ENCODE data around the gene COL5A1. TPM values are rescaled to one million over a fixed set of nuclear protein-coding genes. Genes with fewer than 3 reads are reported as not detected.
A peak's percentile ranks its signal among the peaks of the same experiment; 100 is the strongest.

Gene COL5A1
- total RNA-seq, 1 experiment from 2014 or later, result 10.1 TPM

DNA sequence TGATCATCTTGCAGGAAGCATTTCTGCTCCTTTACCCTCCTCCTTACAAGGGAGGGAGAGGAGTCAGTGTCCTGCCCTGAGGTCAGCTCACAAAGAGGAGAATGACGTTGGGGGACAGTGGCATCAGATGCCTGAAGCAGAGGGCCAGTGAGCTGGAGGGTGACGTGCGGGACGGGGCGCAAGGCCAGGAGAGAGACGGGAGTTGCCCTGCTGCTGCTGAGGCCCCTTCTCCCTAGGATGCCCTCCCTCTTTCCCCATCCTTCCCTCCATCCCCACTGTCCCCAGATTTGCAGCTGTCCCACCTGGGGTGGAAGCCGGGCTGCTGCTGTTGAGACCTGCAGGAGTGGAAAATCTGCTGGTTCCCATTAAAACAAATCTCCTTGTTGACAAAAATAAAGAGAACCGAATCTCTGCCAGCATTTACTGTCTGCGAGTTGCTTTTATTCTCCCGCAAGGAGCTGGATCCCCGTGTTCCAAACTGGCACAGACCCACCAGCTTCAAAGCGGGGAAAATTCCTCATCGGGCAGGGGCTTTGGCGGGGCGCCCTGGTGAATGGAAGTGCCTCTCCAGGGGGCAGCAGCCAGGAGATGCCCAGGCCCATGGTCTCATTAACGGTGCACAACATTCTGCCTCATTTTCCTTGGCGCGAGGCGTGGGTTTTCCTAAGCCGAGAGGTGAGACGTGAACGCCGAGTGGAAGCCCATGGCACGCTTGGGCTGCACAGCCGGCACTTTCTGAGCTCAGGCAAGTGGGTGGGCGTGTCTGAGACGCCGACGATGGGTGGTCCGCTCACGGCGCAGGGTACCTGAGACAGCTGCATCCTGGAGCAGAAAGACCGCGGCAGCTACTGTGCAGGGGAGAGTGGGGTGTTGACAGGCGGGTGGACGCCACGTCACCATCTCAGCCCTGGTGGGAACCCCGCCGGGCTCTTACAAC is 13.9 kb upstream of the COL5A1 start:
- Histone ChIP-seq H3K36me3 (replicated peaks; ENCODE audit: control insufficient read depth, insufficient read depth, low read length) (no peaks in the 10 kb centered on the region), H3K27me3 (ENCODE audit: control insufficient read depth, insufficient read depth, low read length) (no peaks in the 10 kb centered on the region), H3K4me3 (ENCODE audit: insufficient read depth, low read depth, low read length) (no peak overlapping the region)
- DNase-seq, result peak; percentile 57

DNA sequence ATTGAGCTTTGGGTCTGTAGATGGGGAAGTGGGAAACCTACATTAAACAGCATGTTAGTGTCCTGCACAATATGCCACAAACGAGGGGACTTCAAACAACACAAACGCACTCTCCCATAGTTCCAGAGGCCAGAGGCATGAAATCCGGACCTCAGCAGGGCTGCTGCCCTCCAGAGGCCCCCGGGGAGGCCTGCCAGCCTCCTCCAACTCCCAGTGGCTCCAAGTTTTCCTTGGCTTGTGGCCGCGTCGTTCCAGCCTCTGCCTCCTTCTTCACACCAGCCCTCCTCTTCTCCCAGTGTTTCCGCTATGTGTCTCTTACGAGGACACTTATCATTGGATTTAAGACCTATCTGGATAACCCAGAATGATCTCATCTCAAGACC is 13.3 kb upstream of the COL5A1 start:
- H3K36me3 ChIP-seq (replicated peaks; ENCODE audit: control insufficient read depth, insufficient read depth, low read length), result no peaks in the 10 kb centered on the region
- H3K27me3 ChIP-seq (ENCODE audit: control insufficient read depth, insufficient read depth, low read length), result no peaks in the 10 kb centered on the region
- H3K4me3 ChIP-seq (ENCODE audit: insufficient read depth, low read depth, low read length), result no peak overlapping the region
- DNase-seq, result no peak

GRCh38 chr9:134629061-134629585 is 12.5 kb upstream of the COL5A1 start:
- Histone ChIP-seq H3K36me3 (replicated peaks; ENCODE audit: control insufficient read depth, insufficient read depth, low read length) (no peaks in the 10 kb centered on the region), H3K27me3 (ENCODE audit: control insufficient read depth, insufficient read depth, low read length) (no peaks in the 10 kb centered on the region), H3K4me3 (ENCODE audit: insufficient read depth, low read depth, low read length) (no peak overlapping the region)
- peak; percentile 41 for DNase-seq

DNA sequence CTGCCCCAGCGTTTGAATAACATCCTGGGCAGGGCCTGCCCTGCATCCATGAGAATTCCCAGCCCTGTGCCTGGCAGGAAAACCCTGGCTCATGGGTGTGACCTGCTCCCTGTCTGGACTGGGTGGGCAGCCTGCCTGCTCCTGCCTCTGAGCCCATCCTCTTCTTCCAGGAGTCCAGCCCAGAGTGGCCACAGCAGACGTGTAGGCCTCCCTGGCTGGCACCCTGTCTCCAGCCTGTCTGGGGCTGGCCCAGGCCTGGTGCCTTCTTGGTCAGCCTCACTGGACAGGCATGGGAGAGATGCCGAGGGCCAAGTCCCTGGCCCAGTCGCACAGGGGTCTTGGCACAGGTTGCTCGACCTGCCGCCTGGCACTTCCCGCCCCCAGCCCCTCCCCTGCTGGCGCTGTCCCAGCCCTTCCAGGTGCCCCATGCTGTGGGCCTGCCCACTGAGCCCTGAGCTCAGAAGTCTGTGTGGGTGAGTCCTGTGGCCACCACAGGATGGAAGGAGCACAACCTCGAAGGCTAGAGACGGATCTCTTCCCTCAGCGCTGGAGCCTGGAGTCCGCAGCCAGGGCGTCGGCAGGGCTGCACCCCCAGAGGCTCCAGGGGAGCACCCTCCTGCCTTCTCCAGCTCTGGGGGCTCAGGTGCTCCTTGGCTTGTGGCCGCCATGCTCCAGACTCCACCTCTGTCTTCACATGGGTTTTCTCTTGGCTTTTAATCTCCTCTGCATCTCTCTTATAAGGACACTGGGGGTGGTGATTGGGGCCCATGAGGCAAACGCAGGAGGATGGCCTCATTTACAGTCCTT is 11.8 kb upstream of the COL5A1 start:
- H3K4me3 ChIP-seq (ENCODE audit: insufficient read depth, low read depth, low read length), result no peak overlapping the region
- no peaks in the 10 kb centered on the region for H3K27me3 ChIP-seq (ENCODE audit: control insufficient read depth, insufficient read depth, low read length)
- peak; percentile 43 for DNase-seq
- no peaks in the 10 kb centered on the region for H3K36me3 ChIP-seq (replicated peaks; ENCODE audit: control insufficient read depth, insufficient read depth, low read length)

DNA sequence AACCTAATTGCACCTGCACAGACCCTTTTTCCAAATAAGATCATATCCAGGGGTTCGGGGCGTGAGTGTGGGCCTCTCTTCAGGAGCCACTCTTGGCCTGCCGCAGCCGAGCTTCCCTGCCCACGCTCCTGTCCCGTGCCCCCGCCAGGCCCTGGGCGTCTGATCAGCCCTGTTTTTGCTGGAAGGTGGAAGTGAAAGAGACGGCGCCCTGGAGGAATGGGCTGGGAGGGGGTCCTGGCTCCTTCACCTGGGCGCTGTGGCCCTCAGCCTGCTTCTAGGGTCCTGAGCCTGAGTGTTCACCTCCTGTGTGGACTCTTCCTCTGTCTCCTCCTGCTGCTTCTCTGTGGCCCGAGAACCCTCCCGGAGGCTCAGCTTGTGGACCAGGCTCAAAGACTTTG is 11.2 kb upstream of the COL5A1 start:
- Histone ChIP-seq H3K36me3 (replicated peaks; ENCODE audit: control insufficient read depth, insufficient read depth, low read length) (no peaks in the 10 kb centered on the region), H3K27me3 (ENCODE audit: control insufficient read depth, insufficient read depth, low read length) (no peaks in the 10 kb centered on the region), H3K4me3 (ENCODE audit: insufficient read depth, low read depth, low read length) (no peak overlapping the region)
- peak; percentile 46 for DNase-seq

DNA sequence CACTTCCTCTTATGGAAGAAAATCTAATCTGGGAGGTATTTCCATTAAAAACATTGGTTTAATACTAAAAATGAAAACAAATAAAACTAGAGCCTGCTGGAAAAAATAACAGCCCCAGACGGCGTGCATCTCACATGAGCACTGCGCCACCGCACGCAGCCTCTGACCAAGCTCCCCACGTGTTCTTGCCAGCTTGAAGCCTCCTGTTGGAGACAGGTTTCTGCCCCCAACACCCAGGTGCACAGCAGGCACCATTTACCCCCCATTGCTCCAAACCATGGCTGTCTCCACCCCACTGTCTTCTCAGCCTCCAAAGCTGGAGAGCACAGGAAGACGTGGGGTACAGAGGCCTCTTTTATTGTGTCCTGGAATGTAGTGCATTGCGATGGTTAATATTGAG is 10.7 kb upstream of the COL5A1 start:
- no peaks in the 10 kb centered on the region for H3K36me3 ChIP-seq (replicated peaks; ENCODE audit: control insufficient read depth, insufficient read depth, low read length)
- DNase-seq, result no peak
- no peak overlapping the region for H3K4me3 ChIP-seq (ENCODE audit: insufficient read depth, low read depth, low read length)
- no peaks in the 10 kb centered on the region for H3K27me3 ChIP-seq (ENCODE audit: control insufficient read depth, insufficient read depth, low read length)

- no peaks in the 10 kb centered on the region for H3K27me3 ChIP-seq (ENCODE audit: control insufficient read depth, insufficient read depth, low read length)
- no peaks in the 10 kb centered on the region for H3K36me3 ChIP-seq (replicated peaks; ENCODE audit: control insufficient read depth, insufficient read depth, low read length)
- H3K4me3 ChIP-seq (ENCODE audit: insufficient read depth, low read depth, low read length), result no peak overlapping the region
- no peak for DNase-seq
Observed at GRCh38 chr9:134631881-134632280, 9.7 kb upstream of the COL5A1 start.

GRCh38 chr9:134632329-134632728 is 9.3 kb upstream of the COL5A1 start:
- no peak overlapping the region for H3K4me3 ChIP-seq (ENCODE audit: insufficient read depth, low read depth, low read length)
- no peaks in the 10 kb centered on the region for H3K36me3 ChIP-seq (replicated peaks; ENCODE audit: control insufficient read depth, insufficient read depth, low read length)
- DNase-seq, result peak; percentile 34
- H3K27me3 ChIP-seq (ENCODE audit: control insufficient read depth, insufficient read depth, low read length), result no peaks in the 10 kb centered on the region

GRCh38 chr9:134633362-134634142 is 8.1 kb upstream of the COL5A1 start:
- no peaks in the 10 kb centered on the region for H3K36me3 ChIP-seq (replicated peaks; ENCODE audit: control insufficient read depth, insufficient read depth, low read length)
- no peak for DNase-seq
- no peak overlapping the region for H3K4me3 ChIP-seq (ENCODE audit: insufficient read depth, low read depth, low read length)
- H3K27me3 ChIP-seq (ENCODE audit: control insufficient read depth, insufficient read depth, low read length), result no peaks in the 10 kb centered on the region

GRCh38 chr9:134634176-134634575 is 7.4 kb upstream of the COL5A1 start:
- Histone ChIP-seq H3K4me3 (ENCODE audit: insufficient read depth, low read depth, low read length) (no peak overlapping the region), H3K27me3 (ENCODE audit: control insufficient read depth, insufficient read depth, low read length) (no peaks in the 10 kb centered on the region), H3K36me3 (replicated peaks; ENCODE audit: control insufficient read depth, insufficient read depth, low read length) (no peaks in the 10 kb centered on the region)
- DNase-seq, result no peak

- no peaks in the 10 kb centered on the region for H3K36me3 ChIP-seq (replicated peaks; ENCODE audit: control insufficient read depth, insufficient read depth, low read length)
- H3K4me3 ChIP-seq (ENCODE audit: insufficient read depth, low read depth, low read length), result no peak overlapping the region
- no peak for DNase-seq
- H3K27me3 ChIP-seq (ENCODE audit: control insufficient read depth, insufficient read depth, low read length), result no peaks in the 10 kb centered on the region
Observed at GRCh38 chr9:134634667-134635230, 6.9 kb upstream of the COL5A1 start.

DNA sequence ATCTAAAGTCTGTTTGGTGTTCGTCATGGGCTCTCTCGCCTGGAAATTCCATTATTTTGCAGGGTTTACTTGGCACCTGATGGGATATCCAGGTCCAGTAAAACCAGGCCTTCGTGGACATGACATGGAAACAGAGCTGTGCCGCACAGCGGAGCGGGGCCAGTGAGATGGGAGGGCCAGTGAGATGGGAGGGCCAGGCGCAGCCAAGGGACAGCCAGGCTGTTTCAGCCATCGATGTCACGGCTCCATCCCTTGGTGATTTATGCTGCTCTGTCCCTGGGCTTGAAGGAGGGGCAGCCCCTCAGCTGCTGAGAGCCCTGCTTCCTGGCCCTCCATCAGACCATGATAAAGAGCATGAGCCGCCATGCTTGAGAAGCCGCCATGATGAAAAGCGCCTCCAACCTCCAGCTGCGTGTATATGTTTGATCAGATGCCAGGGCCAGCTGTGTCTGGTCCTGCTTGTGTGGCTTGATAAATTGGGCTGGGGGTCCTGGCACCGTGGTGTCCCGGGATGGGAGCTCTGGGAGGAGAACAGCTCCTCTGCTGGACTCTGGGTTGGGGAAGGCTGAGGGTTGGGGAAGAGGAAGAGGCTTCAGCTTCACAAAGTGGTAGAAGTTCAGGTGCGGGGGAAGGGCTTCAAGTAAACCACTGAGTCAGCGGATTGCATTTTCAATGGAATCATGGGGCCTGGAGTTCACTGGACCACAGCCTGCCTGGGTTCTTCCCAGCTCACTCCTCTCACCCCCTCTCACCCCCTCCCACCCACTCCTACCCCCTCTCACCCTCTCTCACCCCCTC is 6.1 kb upstream of the COL5A1 start:
- no peak overlapping the region for H3K4me3 ChIP-seq (ENCODE audit: insufficient read depth, low read depth, low read length)
- H3K36me3 ChIP-seq (replicated peaks; ENCODE audit: control insufficient read depth, insufficient read depth, low read length), result no peaks in the 10 kb centered on the region
- no peaks in the 10 kb centered on the region for H3K27me3 ChIP-seq (ENCODE audit: control insufficient read depth, insufficient read depth, low read length)
- DNase-seq, result no peak

DNA sequence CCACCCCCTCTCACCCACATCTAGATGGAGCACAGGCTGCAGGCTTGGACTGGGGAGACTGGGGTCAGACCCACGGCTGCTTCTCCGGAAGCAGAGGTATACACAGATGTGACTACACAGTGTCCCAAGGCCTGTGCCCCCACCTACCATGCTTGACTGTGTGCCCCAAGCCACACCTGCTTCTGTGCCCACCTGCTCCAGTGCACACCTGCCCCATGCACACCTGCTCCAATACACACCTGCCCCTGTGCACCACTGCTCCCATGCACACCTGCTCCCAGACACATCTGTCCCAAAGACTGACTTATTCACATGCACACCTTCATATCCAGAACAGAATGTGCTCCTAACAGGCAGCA is 5.5 kb upstream of the COL5A1 start:
- no peak for DNase-seq
- no peaks in the 10 kb centered on the region for H3K27me3 ChIP-seq (ENCODE audit: control insufficient read depth, insufficient read depth, low read length)
- H3K36me3 ChIP-seq (replicated peaks; ENCODE audit: control insufficient read depth, insufficient read depth, low read length), result no peaks in the 10 kb centered on the region
- no peak overlapping the region for H3K4me3 ChIP-seq (ENCODE audit: insufficient read depth, low read depth, low read length)
